Progenitor cell of endocrine pancreas (in vitro differentiated cells): ENCODE data around the gene PRXL2B. TPM values are rescaled to one million over a fixed set of nuclear protein-coding genes. Genes with fewer than 3 reads are reported as not detected.

Source experiments
- DNase-seq: peaks from one replicate; pipeline ENCODE4 v3.0.0; 2021; ENCODE audit warnings: low spot score; ENCODE audit not compliant: unreplicated experiment
- H3K27ac Mint-ChIP-seq: 2 replicates; pipeline ENCODE4 v1.8.0; 2021; ENCODE audit warnings: mild to moderate bottlenecking, moderate library complexity, mixed read lengths
- H3K27me3 Mint-ChIP-seq: 2 replicates; pipeline ENCODE4 v1.8.0; 2021; ENCODE audit warnings: mixed read lengths
- H3K36me3 Mint-ChIP-seq: 2 replicates; pipeline ENCODE4 v1.8.0; 2022; ENCODE audit warnings: mixed read lengths; ENCODE audit not compliant: insufficient read depth
- H3K4me1 Mint-ChIP-seq: 2 replicates; pipeline ENCODE4 v1.8.0; 2021; ENCODE audit warnings: low read depth, mixed read lengths
- H3K4me3 Mint-ChIP-seq: 2 replicates; pipeline ENCODE4 v1.8.0; 2021; ENCODE audit warnings: low read depth, mild to moderate bottlenecking, moderate library complexity, mixed read lengths
- H3K9me3 Mint-ChIP-seq: 2 replicates; pipeline ENCODE4 v1.8.0; 2021; ENCODE audit warnings: low read depth, mixed read lengths
- total RNA-seq: library from RNA; stranded (reverse); gene quantifications from 2 replicates; pipeline ENCODE4 v1.2.1, GENCODE V29; 2021
- TF ChIP-seq, protein P1 (sequence below): fragments of 200-600 bp; sonication (generic); IDR thresholded peaks from one replicate; pipeline ENCODE4 v1.5.0; 2021; ENCODE audit warnings: antibody characterized with exemption, mild to moderate bottlenecking; ENCODE audit not compliant: unreplicated experiment

Gene PRXL2B
- total RNA-seq, 1 donor from 2014 or later = 36.4 TPM

DNA sequence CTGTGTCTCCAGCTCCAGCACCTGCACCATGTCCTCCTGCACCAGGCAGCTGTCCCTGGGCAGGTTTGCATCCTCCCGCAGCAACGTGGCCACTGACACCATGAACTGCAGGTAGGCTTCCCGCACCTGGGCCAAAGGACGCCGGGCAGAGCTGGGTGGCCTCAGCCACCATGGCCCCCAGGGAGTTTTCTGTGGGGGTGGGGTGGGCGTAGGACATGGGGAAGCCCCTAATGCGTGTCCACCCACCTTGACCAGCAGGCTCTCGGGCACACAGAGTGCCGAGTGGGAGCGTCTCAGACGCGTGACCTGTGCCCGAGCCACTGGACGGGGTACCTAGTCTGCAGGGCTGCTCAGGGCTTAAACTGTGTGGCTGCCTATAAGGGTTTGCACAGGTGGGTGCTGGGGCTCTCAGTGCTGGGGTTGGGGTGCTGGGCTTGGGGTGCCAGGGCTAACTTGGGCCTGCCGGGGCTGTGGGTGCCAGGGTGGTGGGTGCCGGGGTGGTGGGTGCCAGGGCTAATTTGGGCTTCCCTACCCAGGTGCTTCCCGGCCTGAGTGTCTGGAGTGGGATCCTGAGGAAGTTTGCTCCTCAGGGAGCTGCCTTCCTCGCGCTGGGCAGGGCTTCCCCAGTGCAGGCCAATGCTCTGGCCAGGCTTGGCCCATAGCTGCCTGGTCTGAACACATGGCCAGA lies 17.7 kb downstream of the PRXL2B start:
- H3K27me3 Mint-ChIP-seq = peaks cover 22% of the 10 kb centered on the region
- no peak overlapping the region for H3K27ac Mint-ChIP-seq
- no peaks in the 10 kb centered on the region for H3K9me3 Mint-ChIP-seq
- no peak overlapping the region for H3K4me3 Mint-ChIP-seq
- H3K4me1 Mint-ChIP-seq = peaks cover 1% of the 10 kb centered on the region
- DNase-seq = no peak
- H3K36me3 Mint-ChIP-seq = no peaks in the 10 kb centered on the region
- TF ChIP-seq, protein P1, sequence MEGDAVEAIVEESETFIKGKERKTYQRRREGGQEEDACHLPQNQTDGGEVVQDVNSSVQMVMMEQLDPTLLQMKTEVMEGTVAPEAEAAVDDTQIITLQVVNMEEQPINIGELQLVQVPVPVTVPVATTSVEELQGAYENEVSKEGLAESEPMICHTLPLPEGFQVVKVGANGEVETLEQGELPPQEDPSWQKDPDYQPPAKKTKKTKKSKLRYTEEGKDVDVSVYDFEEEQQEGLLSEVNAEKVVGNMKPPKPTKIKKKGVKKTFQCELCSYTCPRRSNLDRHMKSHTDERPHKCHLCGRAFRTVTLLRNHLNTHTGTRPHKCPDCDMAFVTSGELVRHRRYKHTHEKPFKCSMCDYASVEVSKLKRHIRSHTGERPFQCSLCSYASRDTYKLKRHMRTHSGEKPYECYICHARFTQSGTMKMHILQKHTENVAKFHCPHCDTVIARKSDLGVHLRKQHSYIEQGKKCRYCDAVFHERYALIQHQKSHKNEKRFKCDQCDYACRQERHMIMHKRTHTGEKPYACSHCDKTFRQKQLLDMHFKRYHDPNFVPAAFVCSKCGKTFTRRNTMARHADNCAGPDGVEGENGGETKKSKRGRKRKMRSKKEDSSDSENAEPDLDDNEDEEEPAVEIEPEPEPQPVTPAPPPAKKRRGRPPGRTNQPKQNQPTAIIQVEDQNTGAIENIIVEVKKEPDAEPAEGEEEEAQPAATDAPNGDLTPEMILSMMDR = no peak

DNA sequence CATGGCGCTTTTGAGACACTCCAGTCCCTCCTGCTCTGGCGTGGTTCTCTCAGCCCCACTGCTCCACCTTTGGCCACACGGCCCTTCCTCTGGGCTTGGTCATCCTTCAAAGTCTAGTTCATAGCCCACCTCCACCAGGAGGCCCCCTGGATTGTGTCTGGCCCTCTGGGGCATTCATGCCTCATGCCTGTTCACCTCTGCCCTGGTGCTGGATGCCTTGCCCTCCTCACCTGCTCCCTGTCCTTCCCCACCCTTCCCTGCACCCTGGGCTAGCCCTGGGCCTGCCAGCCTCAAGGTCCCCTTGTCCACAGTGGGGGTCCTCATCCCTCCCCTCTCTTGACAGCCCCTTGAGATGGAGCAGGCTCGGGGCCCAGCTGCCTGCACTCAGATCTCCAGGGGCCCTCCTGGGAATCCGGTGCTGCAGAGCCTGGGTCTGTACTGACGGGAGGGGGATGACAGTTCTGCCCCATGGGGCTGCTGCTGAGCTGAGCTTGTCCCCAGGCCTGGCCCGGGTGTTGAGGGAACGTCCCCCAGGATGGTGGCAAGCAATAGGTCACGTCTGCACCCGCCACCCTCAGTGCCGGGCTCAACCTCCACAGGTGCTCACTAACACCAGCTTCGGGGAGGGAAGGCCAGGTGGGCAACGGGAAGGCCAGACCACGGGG lies 18.4 kb downstream of the PRXL2B start:
- Mint-ChIP-seq H3K4me1 (peaks cover 1% of the 10 kb centered on the region), H3K27ac (no peak overlapping the region), H3K4me3 (no peak overlapping the region), H3K9me3 (no peaks in the 10 kb centered on the region), H3K27me3 (peaks cover 22% of the 10 kb centered on the region), H3K36me3 (no peaks in the 10 kb centered on the region)
- TF ChIP-seq, protein P1 = no peak
- no peak for DNase-seq

DNA sequence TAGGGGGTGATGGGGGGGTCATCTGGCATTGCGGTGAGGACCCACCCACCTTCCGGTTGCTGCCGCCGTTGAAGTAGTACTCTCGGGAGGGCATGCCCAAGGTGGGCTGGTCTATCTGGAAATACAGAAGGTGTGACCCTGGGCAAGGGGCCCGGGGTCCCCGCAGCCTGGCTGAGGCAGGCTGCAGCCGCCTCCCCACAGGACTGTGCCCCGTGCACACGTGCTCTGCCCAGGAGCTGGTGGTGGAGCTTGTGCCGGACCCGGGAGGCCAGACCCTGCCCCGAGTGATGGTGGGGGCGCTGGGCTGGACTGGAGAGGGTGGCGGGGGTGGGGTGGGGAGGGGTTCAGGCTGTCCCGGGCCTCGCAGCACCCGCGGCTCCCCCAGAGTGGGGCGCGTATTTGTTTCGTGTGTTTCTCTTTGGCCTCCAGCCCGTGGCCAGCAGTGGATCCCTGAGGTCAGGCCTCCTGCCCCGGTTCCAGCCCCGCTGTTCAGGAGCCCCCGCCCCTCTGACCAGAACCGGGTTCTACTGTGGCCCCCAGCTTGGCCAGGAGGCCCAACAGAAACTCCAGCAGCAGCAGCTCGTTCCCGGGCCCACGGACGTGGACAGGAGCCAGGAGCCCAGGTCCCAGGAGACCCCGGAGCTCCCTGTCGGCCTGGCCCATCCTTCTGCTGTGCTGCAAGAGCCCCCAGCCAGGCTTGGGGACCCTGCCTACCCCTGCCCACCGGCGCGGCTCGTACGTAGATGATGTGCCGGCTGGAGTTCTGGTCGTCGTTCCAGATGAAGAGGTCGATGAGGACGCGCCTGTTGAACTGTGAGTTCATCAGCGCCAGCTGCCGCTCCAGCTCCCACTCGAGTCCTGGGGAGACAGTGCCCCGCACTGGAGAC lies 19.2 kb downstream of the PRXL2B start:
- H3K36me3 Mint-ChIP-seq = no peaks in the 10 kb centered on the region
- H3K4me3 Mint-ChIP-seq = no peak overlapping the region
- no peaks in the 10 kb centered on the region for H3K9me3 Mint-ChIP-seq
- no peak for DNase-seq
- peaks cover 1% of the 10 kb centered on the region for H3K4me1 Mint-ChIP-seq
- H3K27me3 Mint-ChIP-seq = peaks cover 22% of the 10 kb centered on the region
- H3K27ac Mint-ChIP-seq = no peak overlapping the region
- TF ChIP-seq, protein P1 = no peak

DNA sequence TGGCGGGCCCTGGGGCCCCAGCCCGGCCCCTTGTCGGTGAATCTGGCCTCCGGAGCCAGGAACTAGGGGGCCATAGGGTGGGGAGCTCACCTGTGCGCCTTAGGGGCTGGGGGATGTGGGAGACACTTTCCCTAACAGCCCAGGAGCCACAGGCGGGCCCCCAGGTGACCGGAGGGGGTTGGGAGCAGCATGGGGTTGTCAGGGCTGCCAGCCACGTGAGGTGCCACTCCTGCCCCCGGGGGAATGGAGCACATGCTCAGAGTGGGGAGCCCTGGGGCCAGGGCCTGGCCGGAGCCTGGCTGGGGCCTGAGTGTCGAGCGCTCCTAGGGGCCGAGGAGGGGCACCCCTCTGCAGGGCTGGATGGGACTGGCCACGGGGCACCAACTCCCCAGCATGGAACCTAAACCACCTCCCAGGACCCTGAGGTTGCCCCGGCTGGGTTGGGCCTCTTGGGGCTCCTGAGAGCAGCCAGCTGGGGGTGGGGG lies 19.9 kb downstream of the PRXL2B start:
- no peaks in the 10 kb centered on the region for H3K9me3 Mint-ChIP-seq
- DNase-seq = no peak
- peaks cover under 1% of the 10 kb centered on the region for H3K4me1 Mint-ChIP-seq
- peaks cover 15% of the 10 kb centered on the region for H3K27me3 Mint-ChIP-seq
- H3K36me3 Mint-ChIP-seq = no peaks in the 10 kb centered on the region
- TF ChIP-seq, protein P1 = no peak
- H3K27ac Mint-ChIP-seq = no peak overlapping the region
- no peak overlapping the region for H3K4me3 Mint-ChIP-seq

DNA sequence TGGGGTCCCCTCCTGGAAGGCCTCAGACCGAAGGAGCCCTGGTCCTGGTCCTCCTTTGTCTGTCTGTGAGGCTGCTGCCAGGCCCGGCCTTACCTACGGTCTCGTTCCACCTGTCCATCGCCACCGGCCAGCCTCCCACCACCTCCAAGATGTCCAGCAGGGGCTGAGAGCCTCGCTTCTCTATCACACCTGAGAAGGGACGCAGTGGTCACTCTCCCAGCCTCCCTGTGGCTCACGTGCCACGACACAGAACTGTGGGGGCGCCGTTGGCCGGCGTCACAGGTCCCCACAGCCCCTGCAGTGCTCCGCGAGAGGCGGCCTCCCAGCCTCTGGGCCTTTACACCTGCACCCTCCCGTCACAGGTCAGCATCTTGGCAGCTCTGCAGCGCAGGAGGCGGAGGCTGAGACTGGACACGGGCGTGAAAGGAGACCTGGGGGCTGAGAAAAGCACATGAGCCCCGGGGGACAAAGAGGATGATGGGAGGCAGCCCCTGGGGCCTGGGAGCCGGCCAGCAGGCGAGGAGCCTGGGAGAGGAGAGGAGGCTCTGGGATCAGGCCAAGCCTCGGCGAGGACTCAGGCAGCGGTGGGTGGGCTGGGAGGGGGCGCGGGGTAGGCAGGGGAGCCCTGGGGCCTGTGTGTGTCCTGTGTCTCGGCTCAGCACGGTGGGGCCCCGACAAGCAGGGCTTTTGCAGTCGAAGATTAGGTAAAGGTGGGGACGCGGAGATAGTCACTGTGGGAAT lies 20.5 kb downstream of the PRXL2B start:
- H3K27me3 Mint-ChIP-seq = peaks cover 9% of the 10 kb centered on the region
- no peaks in the 10 kb centered on the region for H3K9me3 Mint-ChIP-seq
- TF ChIP-seq, protein P1 = no peak
- no peaks in the 10 kb centered on the region for H3K4me1 Mint-ChIP-seq
- no peak overlapping the region for H3K27ac Mint-ChIP-seq
- H3K4me3 Mint-ChIP-seq = no peak overlapping the region
- no peak for DNase-seq
- no peaks in the 10 kb centered on the region for H3K36me3 Mint-ChIP-seq
